Subcutaneous adipose tissue (tissue), 4 donors: ENCODE results near the gene PFKFB3. TPM values are rescaled to one million over a fixed set of nuclear protein-coding genes. Genes with fewer than 3 reads are reported as not detected.

Experiments used
- CTCF ChIP-seq: fragments of 450-650 bp; IDR thresholded peaks from one replicate; pipeline ENCODE4 v1.5.1; 2016; ENCODE audit warnings: low read depth, mild to moderate bottlenecking, control low read depth, antibody characterized with exemption, moderate library complexity
- total RNA-seq, 4 donors: library from RNA; depleted of rRNA; stranded (reverse); fragments of >200 nt; gene quantifications; one replicate each; pipeline ENCODE4 v1.1.0, GENCODE V29; 2016

PFKFB3 gene
- total RNA-seq, 4 donors from 2014 or later: 383 to 1,460 (median 500) TPM

GRCh38 chr10:6179078-6179477 is 23.7 kb upstream of the PFKFB3 start:
- TF ChIP-seq CTCF: no peak

DNA sequence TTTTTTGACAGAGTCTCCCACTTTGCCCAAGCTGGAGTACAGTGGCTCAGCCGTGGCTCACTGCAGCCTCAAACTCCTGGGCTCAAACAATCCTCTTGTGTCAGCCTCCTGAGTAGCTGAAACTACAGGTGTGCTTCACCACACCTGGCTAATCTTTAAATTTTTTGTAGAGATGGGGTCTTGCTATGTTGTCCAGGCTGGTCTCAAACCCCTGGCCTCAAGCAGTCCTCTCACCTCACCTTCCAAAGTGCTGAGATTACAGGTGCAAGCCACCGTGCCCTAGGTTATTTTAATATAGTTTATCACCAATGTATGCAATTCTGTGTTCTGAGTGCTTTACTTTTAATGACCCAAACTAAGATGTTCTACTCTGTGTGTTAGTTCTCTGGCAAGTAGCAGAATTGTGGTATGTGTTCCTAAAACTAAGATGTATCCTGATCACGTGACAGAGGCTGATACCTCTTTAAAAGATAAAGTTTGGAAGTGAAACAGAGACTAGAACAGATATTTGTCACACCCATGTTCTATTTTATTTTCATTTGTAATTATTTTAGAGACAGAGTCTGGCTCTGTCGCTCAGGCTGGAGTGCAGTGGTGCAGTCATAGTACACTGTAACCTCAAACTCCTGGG is 22.1 kb upstream of the PFKFB3 start:
- TF ChIP-seq CTCF: no peak

GRCh38 chr10:6181249-6181648 is 21.5 kb upstream of the PFKFB3 start:
- TF ChIP-seq CTCF: no peak

DNA sequence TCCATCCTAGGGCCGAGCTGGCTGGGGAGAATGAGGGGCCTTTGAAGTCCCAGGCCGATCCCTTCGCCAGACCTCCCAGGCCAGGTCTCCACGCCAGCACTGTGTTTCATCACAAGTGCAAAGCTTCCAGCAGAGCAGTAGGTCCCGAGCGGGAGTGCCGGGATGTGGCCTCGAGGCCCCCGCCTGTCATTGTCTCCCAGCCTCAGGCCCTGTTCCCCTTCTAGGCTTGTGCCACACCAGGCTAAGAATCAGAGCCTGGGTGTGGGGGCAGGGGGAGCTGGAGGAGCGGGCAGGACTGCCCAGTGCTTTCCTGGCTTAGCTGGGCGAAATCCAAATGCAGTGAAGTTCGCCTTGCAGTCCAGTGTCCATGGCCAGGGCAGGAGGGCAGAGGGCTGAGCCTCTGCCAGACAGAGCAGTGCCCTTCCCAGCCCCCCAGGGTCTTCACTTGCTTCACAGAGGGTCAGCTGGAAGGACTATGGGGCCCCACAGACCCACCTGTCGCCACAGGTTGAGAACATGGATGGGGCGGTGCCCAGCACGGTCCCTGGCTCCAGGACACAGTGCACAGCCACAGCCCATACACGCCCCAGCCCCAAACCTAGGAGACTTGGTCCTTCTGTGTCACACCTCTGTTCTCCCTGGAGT is 20.2 kb upstream of the PFKFB3 start:
- TF ChIP-seq CTCF: no peak

DNA sequence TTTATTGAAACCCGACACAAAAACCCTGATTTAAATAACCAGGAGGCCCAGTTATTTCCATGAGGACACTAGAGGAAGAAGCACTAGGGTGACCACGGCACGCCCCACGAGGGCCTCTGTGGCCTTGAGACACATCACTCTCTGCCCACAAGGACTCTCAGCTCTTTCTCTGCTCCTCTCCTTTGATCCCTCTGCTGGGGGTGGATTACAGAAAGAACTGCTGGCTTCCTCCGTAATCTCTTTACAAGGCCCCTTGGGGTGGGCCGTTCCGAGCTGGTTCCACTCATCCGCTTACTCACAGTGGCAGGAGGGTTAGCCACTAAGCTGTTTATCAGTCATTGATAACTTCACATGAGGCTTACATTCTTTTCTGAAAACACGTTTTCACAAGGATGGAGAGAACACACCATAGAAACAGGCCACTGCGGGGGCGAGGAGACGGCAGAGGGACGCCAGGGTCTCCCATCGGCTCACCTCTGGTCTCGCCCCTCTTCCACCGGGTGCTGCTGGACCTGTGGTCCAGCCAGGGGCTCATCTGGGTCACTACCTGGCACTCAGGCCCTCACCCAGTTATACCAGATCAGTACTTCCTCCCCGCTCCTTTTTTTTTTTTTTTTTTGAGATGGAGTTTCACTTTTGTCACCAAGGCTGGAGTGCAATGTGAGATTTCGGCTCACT is 17.6 kb upstream of the PFKFB3 start:
- TF ChIP-seq CTCF: no peak

- no peak for TF ChIP-seq CTCF
These were observed 15.9 kb upstream of the PFKFB3 start for GRCh38 chr10:6186894-6187256.

GRCh38 chr10:6187278-6187677 is 15.5 kb upstream of the PFKFB3 start:
- no peak for TF ChIP-seq CTCF
